Lung microvascular endothelial cell (primary cell): Measurements from ENCODE around the gene CALML4. TPM values are rescaled to one million over a fixed set of nuclear protein-coding genes. Genes with fewer than 3 reads are reported as not detected.
"Not testable (repeated sequence)": the region's sequence is repeated elsewhere in the genome, so short reads cannot be mapped to it uniquely, and the experiment has no call there.

ENCODE experiments used
- DNase-seq, 2 donors: peaks; one replicate each; pipeline versions ENCODE4 v3.0.0 to v3.0.0-alpha.2; 2010; ENCODE audit warnings: low read depth in 2 of 2
- total RNA-seq: library from RNA; depleted of rRNA; stranded (reverse); fragments of >200 nt; gene quantifications from 2 replicates; pipeline ENCODE4 v1.2.1, GENCODE V29; 2014

Gene CALML4
- total RNA-seq, 1 donor from 2014 or later: 1.4 TPM

DNA sequence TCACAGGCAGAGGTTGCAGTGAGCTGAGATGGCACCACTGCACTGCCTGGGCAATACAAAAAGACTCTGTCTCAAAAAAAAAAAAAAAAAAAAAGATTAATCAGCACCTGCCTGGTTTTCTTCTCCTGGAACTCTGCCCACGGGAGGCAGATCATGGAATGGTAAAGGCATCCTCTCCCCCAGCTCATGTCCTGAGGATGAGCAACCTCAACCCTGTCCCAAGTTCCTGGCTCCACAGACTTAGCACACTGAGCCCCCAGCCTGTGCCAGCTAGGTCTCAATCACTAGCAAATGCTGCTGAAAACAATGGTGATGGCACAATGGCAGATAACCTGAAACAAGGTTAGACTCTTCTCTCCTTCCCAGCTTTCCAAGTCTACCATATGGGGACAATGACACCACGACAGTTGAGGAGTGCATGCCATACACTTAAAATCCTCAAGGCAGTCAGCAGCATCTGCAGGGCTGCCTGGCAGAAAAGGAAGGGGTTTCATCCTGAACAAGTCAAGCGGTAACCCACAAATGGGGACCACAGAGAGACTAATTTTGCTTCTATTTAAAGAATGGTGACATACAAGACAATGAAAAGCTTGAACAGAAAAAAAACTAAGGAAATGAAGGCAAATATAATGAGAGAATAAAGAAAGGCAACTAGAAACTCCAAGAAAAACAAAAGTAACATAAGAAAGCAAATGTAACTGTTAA lies 19.6 kb upstream of the CALML4 start:
- no peak for DNase-seq

DNA sequence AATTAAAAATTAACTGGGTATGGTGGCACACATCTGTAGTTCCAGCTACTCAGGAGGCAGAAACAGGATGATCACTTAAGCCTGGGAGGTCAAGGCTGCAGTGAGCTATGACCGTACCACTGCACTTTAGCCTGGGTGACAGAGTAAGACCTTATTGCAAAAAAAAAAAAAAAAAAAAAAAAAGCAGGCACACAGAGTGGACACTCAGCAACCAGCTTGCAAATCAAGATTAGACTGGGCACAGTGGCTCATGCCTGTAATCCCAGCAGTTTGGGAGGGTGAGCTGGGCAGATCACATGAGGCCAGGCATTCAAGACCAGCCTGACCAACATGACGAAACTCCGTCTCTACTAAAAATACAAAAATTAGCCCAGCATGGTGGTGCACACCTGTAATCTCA lies 19.0 kb upstream of the CALML4 start:
- no peak for DNase-seq

DNA sequence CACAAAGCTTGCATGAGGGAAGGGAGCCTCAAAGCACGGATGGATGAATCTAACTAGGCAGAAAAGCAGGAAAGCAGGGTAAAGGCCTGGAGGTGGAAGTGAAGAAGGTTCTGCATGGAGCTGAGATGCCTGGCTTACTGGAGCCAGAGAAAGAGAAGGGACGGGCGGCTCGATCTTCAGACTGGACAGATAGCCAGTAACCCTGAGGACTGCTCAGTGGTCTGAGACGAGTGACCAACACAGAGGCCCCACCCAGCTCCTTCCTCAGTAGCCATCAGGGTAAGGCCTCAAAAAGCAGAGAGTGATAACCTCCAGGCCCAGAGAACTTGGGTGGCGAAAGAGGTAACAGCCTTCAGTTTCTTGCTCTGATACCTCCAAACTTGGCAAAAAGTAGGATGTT lies 18.0 kb upstream of the CALML4 start:
- DNase-seq: no peak

DNA sequence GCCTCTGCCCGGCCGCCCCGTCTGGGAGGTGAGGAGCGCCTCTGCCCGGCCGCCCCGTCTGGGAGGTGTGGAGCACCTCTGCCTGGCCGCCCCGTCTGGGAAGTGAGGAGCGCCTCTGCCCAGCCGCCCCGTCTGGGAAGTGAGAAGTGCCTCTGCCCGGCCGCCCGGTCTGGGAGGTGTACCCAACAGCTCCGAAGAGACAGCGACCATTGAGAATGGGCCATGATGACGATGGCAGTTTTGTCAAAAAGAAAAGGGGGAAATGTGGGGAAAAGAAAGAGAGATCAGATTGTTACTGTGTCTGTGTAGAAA lies 17.3 kb upstream of the CALML4 start:
- DNase-seq: not testable (repeated sequence)

DNA sequence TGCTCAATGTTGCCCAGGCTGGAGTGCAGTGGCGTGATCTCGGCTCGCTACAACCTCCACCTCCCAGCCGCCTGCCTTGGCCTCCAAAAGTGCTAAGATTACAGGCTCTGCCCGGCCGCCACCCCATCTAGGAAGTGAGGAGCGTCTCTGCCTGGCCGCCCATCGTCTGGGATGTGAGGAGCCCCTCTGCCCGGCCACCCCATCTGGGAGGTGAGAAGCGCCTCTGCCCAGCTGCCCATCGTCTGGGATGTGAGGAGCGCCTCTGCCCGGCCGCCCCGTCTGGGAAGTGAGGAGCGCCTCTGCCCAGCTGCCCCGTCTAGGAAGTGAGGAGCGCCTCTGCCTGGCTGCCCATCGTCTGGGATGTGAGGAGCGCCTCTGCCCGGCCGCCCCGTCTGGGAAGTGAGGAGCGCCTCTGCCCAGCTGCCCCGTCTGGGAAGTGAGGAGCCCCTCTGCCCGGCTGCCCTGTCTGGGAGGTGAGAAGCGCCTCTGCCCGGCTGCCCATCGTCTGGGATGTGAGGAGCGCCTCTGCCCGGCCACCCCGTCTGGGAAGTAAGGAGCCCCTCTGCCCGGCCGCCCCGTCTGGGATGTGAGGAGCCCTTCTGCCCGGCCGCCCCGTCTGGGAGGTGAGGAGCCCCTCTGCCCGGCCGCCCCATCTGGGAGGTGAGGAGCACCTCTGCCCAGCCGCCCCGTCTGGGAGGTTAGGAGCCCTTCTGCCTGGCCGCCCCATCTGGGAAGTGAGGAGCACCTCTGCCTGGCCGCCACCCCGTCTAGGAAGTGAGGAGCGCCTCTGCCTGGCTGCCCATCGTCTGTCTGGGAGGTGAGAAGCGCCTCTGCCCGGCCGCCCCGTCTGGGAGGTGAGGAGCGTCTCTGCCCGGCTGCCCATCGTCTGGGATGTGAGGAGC lies 16.6 kb upstream of the CALML4 start:
- DNase-seq: not testable (repeated sequence)

DNA sequence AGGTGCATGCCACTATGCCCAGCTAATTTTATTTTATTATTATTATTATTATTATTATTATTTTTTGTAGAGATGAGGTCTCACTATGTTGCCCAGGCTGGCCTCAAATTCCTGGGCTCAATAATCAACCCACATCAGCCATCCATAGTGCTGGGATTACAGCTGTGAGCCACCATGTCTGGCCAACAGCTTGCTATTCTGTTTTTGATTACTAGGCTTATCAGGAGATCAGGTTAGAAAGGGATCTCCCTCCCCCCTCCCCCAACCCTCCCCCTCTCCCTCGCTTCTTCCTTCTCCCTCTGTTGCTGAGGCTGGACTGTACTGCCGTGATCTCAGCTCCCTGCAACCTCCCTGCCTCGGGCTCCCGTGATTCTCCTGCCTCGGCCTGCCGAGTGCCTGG lies 15.8 kb upstream of the CALML4 start:
- DNase-seq: no peak

DNA sequence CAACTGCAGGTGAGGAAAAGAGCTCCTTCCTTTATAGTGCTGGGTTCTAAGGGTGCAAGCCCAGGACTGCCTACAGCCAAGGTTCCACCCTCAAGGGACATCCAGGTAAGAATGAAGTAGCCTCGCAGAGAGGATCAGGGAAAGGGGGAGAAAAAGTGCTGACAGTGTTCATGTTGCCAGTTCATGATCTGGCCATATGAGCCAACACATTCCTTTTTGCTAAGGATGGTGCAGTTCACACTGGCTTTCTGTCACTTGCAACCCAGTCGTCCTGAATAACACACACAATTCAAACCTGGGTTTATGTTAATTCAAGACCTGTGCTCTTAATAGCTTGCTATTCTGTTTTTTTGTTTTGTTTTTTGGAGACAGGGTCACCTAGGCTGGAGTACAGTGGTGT lies 15.4 kb upstream of the CALML4 start:
- DNase-seq: no peak

DNA sequence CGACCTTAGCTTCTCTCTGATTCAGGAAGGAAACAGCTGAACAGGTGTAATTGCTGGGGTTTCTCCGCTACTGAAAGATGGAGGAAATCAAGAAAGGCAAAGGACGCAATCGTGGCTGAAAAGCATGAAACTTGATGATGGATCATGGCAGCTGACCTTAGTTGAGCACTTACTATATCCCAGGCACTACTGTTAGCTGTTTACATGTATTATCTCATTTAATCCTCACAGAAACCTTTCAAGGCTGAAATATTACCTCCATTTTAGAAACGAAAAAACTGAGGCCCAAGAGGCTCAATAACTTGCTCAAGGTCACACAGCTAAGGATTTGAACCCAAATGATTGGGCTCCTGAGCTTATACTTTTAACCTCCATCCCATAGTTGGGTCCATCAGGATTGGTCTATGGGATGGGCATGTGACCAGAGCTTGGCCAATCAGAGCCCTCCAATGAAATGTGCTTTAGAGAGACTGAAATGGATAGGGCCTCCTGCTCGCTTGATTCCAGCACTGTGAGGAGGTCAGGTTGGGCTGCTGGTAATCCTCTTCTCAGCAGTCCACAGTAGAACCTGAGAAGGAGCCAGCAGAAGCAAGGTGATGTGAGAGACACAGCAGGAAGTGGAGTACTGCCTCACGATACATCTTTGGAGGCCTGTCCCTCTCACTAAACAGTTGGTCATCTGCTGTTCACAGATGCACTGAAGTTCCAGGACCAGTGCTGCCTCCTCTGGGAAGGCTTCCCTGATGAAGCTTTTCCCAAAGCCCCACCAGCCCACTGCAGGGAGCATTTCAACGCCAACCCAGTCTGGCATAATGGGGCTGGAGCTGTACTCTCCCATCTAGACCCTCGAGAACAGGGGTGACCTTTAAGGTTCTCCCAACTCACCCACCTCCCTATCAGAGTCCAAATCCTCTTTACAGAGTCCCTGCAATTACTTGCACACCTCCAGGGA lies 14.0 kb upstream of the CALML4 start:
- DNase-seq: no peak

DNA sequence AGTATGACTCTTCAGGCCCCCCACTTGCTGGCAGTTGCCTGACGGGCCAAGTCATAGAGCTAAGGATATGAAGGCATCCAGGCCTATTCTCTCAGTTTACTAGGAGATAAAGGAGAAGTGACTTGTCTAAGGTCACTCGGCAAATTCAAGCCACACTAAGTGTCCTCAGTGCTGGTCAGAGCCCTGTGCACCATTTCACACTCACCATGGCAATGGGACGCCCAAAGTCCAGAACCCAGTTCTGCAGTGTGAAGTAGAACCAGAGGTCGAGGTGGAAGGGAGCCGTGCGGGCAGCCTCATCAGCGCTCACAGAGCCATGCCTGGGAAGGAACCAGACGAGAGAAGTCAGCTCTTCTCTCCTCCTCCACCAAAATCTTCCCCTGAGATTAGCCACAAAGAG lies 13.2 kb upstream of the CALML4 start:
- no peak for DNase-seq

DNA sequence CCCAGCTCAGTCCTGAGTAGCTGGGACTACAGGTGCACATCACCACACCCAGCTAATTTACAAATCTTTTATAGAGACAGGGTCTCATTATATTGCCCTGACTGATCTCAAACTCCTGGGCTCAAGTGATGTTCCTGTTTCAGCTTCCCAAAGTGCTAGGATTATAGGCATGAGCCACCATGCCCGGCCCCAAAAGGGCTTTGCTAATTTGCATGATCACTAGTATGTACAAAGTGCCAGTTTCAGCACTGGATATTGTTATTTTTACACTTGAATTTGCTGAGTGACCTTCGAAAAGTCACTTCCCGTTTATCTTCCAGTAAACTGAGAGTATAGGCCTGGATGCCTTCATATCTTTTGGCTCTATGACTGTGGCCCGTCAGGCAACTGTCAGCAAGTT lies 12.2 kb upstream of the CALML4 start:
- no peak for DNase-seq

DNA sequence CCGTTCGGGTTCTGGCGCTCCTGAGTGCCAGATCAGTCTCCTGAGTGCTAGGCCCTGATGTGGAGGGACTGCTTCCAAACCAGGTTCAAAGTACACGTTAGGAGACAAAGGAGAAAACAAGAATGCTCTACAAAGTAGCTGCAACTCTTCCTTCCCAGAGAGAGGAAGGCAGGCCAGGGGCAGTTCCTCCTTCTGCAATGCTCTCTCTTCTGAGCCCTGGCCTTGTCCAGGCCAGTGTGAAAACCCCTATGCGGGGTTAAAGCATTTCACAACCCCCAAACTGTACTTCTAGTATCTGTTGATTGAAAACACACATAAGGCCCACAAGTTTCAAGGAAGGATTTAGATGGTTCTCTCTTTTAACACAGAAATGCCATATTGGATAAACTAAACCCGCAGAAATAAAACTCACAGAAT lies 9.7 kb upstream of the CALML4 start:
- no peak for DNase-seq

DNA sequence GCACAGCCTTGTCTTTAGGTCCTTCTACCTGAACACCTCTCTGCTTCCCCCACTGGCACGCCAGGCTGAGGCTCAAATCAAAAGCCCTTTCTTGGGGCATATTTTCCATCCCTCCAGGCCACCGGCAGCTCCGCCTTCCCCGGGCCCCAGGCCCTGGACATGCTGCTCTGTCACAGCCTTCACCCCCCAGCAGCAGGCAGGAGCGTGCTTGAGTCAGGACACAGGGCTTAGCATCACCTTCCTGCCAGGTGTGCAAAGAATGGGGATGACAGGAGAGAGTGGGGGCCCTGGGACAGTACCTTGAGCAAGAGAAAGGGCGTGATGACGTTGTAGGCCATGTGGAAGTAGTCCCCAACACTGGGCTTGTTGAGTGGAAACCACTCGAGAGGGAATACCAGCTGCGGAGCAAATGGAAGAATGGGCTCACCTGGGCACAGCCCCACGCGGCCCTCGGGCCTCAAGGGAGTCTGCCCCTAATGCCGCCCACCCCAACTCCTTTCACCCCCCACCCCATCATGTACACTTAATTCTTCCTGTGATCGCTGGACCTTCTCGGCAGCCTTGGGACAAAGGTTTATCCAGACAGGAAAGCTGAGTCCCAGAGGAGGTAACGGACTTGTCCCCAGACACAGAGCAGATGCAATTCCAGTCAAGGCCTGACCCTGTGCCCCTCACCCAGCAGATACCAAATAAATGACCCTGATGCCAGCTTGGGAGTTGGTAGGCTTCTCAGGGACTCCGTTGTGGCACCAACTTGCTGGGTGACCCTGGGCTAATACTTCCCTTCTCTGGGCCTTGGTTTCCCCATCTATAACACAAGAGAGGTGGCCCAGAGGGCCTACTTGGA lies 9.1 kb upstream of the CALML4 start:
- DNase-seq: no peak

DNA sequence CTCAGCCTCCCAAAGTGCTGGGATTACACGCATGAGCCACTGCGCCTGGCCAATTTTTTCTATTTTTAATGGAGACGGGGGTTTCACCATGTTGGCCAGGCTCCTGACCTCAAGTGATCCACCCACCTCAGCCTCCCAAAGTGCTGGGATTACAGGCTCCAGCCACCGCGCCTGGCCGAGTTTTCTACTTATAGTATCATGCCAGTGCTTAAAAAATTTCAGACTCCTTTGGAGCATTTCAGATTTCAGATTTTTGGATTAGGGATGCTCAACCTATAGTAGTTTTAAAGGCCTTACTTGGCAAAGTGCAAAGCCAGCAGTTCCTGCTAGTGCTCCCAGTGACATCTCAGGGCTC lies 8.3 kb upstream of the CALML4 start:
- not testable (repeated sequence) for DNase-seq

DNA sequence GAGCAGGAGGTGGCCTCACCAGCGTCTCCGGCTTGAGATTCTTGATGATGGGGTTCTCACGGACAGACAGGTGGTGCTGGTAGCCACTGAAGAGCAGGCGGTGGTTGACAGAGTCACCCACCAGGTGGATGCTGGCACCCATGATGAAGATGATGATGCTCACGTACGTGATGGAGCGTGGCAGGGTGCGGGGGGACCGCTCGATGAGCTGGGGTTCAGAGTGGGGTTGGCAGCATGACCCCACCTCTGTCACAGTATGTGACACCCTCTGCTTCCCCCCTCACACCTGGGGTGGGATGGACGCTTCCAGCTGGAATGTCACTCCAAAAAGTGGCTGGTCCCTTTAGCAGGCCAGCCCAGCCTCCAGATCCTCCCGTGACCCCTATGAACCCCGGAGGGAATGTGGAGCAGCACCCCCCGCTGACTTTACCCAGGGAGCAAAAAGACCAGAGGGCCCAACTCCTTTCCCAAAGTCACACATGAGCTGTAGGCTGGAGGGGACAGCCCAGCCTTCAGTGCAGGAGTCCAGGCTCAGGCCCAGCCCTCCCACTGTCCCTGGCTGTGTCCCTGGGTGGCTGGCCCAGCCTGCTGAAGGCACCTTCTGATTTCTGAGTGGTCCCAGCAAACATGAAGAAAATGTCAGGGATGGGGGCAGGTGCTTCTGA lies 6.7 kb upstream of the CALML4 start:
- DNase-seq: no peak

DNA sequence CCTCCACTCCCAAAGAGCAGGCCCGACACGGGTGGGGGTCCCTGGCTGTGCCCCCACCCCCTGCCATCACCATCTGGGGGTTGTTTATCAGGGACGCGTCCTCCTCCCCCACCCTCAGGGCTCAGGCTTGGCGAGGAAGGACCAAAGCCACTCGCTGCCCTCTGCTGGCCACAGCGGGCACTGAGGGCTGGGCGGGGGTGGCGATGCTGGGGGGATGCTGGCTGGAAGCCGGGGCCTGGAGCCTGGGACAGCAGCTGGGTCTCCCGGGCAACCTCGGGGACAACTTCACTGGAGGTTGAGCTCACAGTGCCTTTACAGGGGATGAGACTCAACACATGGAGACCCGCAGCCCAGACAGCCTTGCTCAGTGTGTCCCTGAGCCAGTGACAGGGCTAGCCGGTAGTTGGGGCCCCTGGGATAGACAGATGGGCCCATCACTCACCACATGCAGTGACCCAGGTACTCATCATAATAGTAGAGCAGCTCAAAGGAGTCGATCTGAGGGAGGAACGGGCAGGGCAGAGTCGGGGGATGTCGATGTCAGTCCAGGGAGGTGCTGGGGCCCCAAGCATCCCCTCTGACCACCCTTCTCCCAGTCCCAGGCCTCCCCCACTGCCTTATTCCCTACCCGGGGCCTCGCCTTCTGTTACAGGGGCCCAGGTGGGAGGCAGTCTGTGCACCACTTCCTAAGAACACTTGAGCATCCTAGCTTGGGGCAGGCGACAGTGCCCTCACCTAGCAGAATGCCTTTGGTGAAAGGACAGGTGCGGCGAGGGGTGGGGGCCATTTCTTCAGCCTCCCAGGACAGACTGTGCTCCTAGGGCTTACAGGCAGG lies 5.9 kb upstream of the CALML4 start:
- peak; percentile 60 to 74 for DNase-seq

DNA sequence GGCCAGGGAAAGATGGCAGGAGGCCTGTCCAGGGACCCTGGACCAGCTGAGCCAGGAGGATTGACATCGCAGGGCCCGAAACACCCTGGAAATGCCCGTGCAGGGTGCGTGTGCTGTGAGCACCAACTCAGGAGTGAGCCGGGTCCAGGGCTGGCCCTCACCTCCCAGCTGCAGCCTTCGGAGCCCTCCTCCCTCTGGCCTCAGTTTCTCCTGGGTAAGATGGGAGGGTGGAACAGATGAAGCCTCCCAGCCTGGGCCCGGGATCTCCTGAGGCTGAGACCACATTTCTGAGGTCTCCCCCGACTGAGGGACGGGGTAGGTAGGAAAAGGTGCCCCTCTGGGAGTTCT lies 5.3 kb upstream of the CALML4 start:
- DNase-seq: no peak

DNA sequence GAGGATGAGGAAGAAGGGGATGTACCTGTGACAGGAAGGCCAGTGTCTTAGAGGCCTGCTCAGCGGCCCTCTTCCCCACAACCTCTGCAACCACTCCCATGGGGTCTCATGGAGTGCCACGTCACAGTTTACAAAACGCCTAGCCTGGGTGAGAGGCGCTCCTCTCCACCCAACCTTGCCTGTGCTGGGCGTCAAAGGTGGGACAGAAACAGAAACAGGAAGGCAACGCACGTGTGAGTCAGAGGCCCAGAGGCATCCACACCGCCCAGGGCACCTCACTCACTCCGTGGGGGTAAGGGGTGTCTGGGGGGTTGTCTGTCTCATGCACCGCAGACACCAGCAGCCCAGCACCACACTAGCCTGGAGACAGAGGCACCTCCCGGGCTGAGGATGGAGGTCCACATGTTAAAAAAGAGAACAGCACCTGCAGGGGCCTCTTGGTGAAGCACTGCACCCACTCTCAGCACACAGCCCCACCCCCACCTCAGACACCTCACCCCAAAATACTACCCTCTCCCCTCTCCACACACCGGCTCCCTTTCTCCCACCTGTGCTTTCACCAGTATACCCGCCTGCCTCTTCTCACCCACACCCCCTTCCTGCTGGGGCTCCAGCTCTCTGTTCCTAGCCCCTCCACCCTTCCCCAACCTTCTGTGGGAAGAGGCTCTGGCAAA lies 4.7 kb upstream of the CALML4 start:
- peak in 1 of 2 donors; percentile 33 for DNase-seq

DNA sequence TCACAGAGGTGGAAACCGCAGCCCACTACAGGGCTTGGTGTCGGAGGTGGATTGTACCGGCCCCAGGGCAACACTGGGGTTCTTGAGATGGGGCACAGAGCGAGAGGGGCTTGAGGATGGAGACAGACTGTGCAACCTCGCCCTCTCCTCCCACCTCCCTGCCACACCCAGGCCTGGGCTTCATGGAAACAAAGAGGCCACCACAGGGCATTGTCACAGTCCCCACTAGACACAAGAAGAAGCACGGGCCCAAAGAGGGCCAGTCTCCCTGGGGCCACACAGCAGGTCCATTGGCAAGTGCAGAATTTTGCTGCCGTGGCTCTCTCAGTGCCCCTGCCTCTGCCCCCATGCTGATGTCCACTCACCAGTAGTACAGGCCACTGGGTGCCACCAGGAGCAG lies 4.1 kb upstream of the CALML4 start:
- no peak for DNase-seq

DNA sequence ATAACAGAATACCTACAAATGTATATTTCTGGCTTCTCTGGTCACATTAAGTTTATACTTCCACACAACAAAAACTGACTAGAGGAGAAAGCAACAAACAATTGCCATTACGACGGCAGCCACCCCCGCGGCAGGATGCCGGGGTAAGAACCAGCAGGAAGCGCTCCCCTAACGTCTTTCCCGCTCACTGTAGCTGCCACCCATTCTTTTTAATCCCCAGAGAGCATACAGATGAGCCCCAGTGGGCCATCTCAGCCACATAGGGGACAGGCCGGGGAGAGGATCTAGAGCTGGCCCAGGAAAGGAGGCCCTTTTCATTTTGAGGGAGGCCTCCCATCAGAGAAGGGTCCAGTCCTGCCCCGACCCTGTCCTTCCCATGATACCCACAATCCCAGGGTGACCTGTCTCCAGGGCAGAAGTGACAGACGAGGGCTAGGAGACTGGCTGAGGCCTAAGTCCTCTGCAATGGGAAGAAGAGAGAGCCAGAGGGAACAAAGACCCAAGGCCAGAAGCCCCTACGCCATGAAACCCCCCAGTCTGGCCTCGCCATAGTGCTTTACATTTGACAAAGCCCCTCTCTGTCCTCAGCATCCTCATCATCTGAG lies 3.6 kb upstream of the CALML4 start:
- DNase-seq: no peak
